WTC11 (cell line): ENCODE measurements around the gene IL13RA1. TPM values are rescaled to one million over a fixed set of nuclear protein-coding genes. Genes with fewer than 3 reads are reported as not detected.

Experiments used
- ATAC-seq: fragments of 200-7000 bp; cut with Tn5 transposase; 2 replicates; pipeline ENCODE4 v1.10.0; 2021; ENCODE audit warnings: mild to moderate bottlenecking, moderate library complexity
- CTCF ChIA-PET: fragments of 300-600 bp; sonication (Branson Sonifier 250); formaldehyde crosslinking; loops from one replicate; lab custom pipeline; 2021; ENCODE audit warnings: antibody characterized with exemption; lab: Charles Lee
- POLR2A ChIA-PET: fragments of 350-600 bp; sonication (Branson Sonifier 250); formaldehyde crosslinking; loops from one replicate; lab custom pipeline; 2021; ENCODE audit warnings: antibody characterized with exemption; lab: Charles Lee
- DNase-seq: peaks from one replicate; pipeline ENCODE4 v3.0.0; 2021; ENCODE audit warnings: low spot score
- H3K27ac Mint-ChIP-seq: 2 replicates; pipeline ENCODE4 v1.8.0; 2021; ENCODE audit warnings: mixed read lengths
- H3K27me3 Mint-ChIP-seq: 2 replicates; pipeline ENCODE4 v1.8.0; 2021; ENCODE audit warnings: low read depth, mild to moderate bottlenecking, moderate library complexity, mixed read lengths
- H3K36me3 Mint-ChIP-seq: 2 replicates; pipeline ENCODE4 v1.8.0; 2021; ENCODE audit warnings: mixed read lengths
- H3K4me1 Mint-ChIP-seq: 2 replicates; pipeline ENCODE4 v1.8.0; 2022; ENCODE audit warnings: mixed read lengths
- H3K4me3 Mint-ChIP-seq: 2 replicates; pipeline ENCODE4 v1.8.0; 2021; ENCODE audit warnings: mild to moderate bottlenecking, moderate library complexity, mixed read lengths
- H3K9me3 Mint-ChIP-seq: 2 replicates; pipeline ENCODE4 v1.8.0; 2021; ENCODE audit warnings: mixed read lengths
- ATF1 ChIP-seq: sonication (generic); formaldehyde crosslinking; IDR thresholded peaks from 2 replicates; pipeline ENCODE4 v1.8.1; 2023; ENCODE audit warnings: mild to moderate bottlenecking, moderate library complexity, missing genetic modification reagents
- CBFB ChIP-seq: sonication (generic); formaldehyde crosslinking; IDR thresholded peaks from 2 replicates; pipeline ENCODE4 v1.8.1; 2022; ENCODE audit warnings: mild to moderate bottlenecking, low read depth, missing genetic modification reagents
- CREM ChIP-seq: sonication (generic); formaldehyde crosslinking; IDR thresholded peaks from 2 replicates; pipeline ENCODE4 v1.8.1; 2022; ENCODE audit warnings: mild to moderate bottlenecking, missing genetic modification reagents, moderate library complexity
- GRHL2 ChIP-seq: fragments of 250-450 bp; sonication (Bioruptor Pico); IDR thresholded peaks from 2 replicates; pipeline ENCODE4 v1.8.0; 2022; ENCODE audit warnings: mild to moderate bottlenecking, moderate library complexity; ENCODE audit not compliant: insufficient replicate concordance, severe bottlenecking
- HMGA2 ChIP-seq: fragments of 250-450 bp; sonication (Bioruptor Pico); IDR thresholded peaks from 2 replicates; pipeline ENCODE4 v1.4.0; 2021; ENCODE audit warnings: mild to moderate bottlenecking, moderate library complexity
- MXD4 ChIP-seq: fragments of 250-450 bp; sonication (Bioruptor Pico); IDR thresholded peaks from 2 replicates; pipeline ENCODE4 v1.8.0; 2021; ENCODE audit warnings: mild to moderate bottlenecking, moderate library complexity, borderline replicate concordance
- NFYB ChIP-seq: sonication (generic); formaldehyde crosslinking; conservative IDR thresholded peaks from 2 replicates; pipeline ENCODE4 v1.8.0; 2022; ENCODE audit warnings: low read depth, missing genetic modification reagents
- TP53 ChIP-seq: sonication (generic); formaldehyde crosslinking; IDR thresholded peaks from 2 replicates; pipeline ENCODE4 v1.8.1; 2023; ENCODE audit warnings: mild to moderate bottlenecking, missing genetic modification reagents
- ZNF232 ChIP-seq: sonication (generic); formaldehyde crosslinking; IDR thresholded peaks from 2 replicates; pipeline ENCODE4 v1.8.0; 2022; ENCODE audit warnings: mild to moderate bottlenecking, missing genetic modification reagents
- ZNF317 ChIP-seq: sonication (generic); formaldehyde crosslinking; IDR thresholded peaks from 2 replicates; pipeline ENCODE4 v1.8.1; 2023; ENCODE audit warnings: low read depth, mild to moderate bottlenecking, moderate library complexity, missing genetic modification reagents, borderline replicate concordance
- total RNA-seq: library from RNA; stranded (reverse); gene quantifications from 3 replicates; pipeline ENCODE4 v1.2.3, GENCODE V29; 2021
- TF ChIP-seq, protein P1 (sequence below): sonication (generic); formaldehyde crosslinking; IDR thresholded peaks from 2 replicates; pipeline ENCODE4 v1.8.0; 2023; ENCODE audit warnings: missing genetic modification reagents, mild to moderate bottlenecking, borderline replicate concordance
- TF ChIP-seq, protein P2 (sequence below): fragments of 250-450 bp; sonication (Bioruptor Pico); IDR thresholded peaks from 2 replicates; pipeline ENCODE4 v2.1.2; 2022; ENCODE audit warnings: mild to moderate bottlenecking, moderate library complexity
- TF ChIP-seq, protein P3 (sequence below): fragments of 250-450 bp; sonication (Bioruptor Pico); conservative IDR thresholded peaks from 2 replicates; pipeline ENCODE4 v1.9.0; 2021; ENCODE audit warnings: mild to moderate bottlenecking
- TF ChIP-seq, protein P4 (sequence below): sonication (generic); formaldehyde crosslinking; IDR thresholded peaks from 2 replicates; pipeline ENCODE4 v1.8.0; 2022; ENCODE audit warnings: mild to moderate bottlenecking, missing genetic modification reagents
- TF ChIP-seq, protein P5 (sequence below): sonication (generic); formaldehyde crosslinking; conservative IDR thresholded peaks from 2 replicates; pipeline ENCODE4 v1.8.1; 2023; ENCODE audit warnings: mild to moderate bottlenecking, low read depth, missing genetic modification reagents, moderate library complexity
- TF ChIP-seq, protein P6 (sequence below): sonication (generic); formaldehyde crosslinking; IDR thresholded peaks from 2 replicates; pipeline ENCODE4 v1.8.1; 2023; ENCODE audit warnings: mild to moderate bottlenecking, missing genetic modification reagents

Gene IL13RA1
- total RNA-seq, 1 experiment from 2014 or later = 11.1 TPM

DNA sequence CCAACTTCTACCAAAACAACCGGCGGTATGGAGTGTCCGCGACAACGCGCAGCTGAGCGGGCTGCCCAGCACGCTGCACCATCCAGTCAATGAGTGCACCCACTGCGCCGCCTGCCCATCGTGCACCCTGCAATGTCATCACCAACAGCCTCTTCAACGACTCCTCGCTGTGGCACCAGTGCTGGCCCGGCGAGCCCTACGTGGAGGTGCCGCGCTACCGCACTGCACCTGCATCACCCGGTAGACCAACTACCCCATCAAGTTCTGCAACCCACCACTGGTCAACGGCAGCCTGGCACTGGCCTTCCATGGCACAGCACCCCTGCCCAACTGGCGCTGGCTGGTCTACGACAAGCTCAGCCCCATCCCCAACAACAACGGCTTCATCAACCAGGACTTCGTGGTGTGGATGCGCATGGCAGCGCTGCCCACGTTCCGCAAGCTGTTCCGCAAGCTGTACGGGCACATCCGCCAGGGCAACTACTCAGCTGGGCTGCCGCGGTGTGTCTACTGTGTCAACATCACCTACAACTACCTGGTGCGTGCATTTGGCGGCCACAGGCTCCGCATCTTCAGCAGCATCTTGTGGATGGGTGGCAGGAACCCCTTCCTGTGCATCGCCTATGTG lies 42.8 kb downstream of the IL13RA1 start:
- Mint-ChIP-seq H3K4me3 (no peak overlapping the region), H3K27me3 (no peaks in the 10 kb centered on the region), H3K36me3 (no peaks in the 10 kb centered on the region), H3K9me3 (no peaks in the 10 kb centered on the region), H3K4me1 (no peaks in the 10 kb centered on the region), H3K27ac (no peak overlapping the region)
- no peak for TF ChIP-seq CBFB (CRISPR knock-in tag)
- TF ChIP-seq, protein P1, sequence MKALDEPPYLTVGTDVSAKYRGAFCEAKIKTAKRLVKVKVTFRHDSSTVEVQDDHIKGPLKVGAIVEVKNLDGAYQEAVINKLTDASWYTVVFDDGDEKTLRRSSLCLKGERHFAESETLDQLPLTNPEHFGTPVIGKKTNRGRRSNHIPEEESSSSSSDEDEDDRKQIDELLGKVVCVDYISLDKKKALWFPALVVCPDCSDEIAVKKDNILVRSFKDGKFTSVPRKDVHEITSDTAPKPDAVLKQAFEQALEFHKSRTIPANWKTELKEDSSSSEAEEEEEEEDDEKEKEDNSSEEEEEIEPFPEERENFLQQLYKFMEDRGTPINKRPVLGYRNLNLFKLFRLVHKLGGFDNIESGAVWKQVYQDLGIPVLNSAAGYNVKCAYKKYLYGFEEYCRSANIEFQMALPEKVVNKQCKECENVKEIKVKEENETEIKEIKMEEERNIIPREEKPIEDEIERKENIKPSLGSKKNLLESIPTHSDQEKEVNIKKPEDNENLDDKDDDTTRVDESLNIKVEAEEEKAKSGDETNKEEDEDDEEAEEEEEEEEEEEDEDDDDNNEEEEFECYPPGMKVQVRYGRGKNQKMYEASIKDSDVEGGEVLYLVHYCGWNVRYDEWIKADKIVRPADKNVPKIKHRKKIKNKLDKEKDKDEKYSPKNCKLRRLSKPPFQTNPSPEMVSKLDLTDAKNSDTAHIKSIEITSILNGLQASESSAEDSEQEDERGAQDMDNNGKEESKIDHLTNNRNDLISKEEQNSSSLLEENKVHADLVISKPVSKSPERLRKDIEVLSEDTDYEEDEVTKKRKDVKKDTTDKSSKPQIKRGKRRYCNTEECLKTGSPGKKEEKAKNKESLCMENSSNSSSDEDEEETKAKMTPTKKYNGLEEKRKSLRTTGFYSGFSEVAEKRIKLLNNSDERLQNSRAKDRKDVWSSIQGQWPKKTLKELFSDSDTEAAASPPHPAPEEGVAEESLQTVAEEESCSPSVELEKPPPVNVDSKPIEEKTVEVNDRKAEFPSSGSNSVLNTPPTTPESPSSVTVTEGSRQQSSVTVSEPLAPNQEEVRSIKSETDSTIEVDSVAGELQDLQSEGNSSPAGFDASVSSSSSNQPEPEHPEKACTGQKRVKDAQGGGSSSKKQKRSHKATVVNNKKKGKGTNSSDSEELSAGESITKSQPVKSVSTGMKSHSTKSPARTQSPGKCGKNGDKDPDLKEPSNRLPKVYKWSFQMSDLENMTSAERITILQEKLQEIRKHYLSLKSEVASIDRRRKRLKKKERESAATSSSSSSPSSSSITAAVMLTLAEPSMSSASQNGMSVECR (CRISPR knock-in tag) = no peak
- TF ChIP-seq MXD4 (CRISPR knock-in tag) = no peak
- TF ChIP-seq CREM = no peak
- TF ChIP-seq, protein P2, sequence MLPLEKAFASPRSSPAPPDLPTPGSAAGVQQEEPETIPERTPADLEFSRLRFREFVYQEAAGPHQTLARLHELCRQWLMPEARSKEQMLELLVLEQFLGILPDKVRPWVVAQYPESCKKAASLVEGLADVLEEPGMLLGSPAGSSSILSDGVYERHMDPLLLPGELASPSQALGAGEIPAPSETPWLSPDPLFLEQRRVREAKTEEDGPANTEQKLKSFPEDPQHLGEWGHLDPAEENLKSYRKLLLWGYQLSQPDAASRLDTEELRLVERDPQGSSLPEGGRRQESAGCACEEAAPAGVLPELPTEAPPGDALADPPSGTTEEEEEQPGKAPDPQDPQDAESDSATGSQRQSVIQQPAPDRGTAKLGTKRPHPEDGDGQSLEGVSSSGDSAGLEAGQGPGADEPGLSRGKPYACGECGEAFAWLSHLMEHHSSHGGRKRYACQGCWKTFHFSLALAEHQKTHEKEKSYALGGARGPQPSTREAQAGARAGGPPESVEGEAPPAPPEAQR = no peak
- TF ChIP-seq GRHL2 (CRISPR knock-in tag) = no peak
- DNase-seq = no peak
- CTCF ChIA-PET = no interaction called here
- no peak for ATAC-seq
- POLR2A ChIA-PET = no interaction called here

DNA sequence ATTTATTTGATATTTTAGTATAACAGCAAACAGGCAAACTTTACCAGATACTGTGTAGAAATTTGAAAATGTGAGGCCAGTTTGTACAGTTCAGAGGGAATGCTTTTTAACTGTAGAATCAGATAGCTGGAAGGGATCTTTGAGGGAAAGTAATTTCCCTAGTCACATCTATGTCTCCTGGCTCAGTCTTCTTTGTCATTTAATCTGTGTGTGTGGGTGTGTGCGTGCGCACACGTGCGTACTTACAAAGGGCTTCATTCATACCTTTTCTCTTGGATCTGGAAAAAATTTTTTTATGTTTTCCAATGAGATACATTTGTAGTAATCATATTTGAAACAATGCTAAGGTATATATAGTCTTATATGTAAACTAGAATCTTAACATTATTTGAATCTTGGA lies 44.6 kb downstream of the IL13RA1 start:
- no peak for TF ChIP-seq ZNF232 (CRISPR knock-in tag)
- TF ChIP-seq, protein P3, sequence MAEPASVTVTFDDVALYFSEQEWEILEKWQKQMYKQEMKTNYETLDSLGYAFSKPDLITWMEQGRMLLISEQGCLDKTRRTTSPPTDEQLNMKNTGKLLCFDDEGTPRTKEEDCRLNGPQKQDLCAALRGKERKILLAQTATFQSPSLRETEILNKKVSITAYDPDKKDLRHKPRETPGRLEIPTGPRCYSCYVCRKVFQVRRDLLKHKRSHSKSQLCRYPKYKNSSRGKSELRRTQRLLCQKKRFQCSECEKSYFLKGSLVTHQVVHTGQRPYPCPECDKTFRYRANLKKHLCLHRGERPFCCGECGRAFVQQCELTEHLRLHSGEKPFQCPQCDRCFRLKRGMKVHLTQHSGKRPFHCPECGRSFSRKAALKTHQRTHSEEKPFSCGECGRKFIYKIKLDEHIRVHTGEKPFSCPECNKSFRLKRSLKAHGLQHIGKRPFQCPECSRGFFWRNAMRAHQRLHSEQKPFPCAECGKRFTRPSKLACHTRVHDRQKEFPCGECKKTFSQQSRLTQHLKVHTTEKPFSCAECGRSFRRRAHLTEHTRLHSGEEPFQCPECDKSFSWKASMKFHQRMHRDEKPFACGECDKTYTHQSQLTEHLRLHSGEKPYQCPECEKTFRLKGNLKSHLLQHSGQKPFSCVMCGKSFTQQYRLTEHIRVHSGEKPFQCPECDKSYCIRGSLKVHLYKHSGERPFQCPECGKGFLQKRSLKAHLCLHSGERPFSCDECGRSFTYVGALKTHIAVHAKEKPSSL = no peak
- no peak for TF ChIP-seq ATF1 (CRISPR knock-in tag)
- TF ChIP-seq NFYB = no peak
- TF ChIP-seq, protein P4, sequence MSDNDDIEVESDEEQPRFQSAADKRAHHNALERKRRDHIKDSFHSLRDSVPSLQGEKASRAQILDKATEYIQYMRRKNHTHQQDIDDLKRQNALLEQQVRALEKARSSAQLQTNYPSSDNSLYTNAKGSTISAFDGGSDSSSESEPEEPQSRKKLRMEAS = no peak
- TF ChIP-seq, protein P5, sequence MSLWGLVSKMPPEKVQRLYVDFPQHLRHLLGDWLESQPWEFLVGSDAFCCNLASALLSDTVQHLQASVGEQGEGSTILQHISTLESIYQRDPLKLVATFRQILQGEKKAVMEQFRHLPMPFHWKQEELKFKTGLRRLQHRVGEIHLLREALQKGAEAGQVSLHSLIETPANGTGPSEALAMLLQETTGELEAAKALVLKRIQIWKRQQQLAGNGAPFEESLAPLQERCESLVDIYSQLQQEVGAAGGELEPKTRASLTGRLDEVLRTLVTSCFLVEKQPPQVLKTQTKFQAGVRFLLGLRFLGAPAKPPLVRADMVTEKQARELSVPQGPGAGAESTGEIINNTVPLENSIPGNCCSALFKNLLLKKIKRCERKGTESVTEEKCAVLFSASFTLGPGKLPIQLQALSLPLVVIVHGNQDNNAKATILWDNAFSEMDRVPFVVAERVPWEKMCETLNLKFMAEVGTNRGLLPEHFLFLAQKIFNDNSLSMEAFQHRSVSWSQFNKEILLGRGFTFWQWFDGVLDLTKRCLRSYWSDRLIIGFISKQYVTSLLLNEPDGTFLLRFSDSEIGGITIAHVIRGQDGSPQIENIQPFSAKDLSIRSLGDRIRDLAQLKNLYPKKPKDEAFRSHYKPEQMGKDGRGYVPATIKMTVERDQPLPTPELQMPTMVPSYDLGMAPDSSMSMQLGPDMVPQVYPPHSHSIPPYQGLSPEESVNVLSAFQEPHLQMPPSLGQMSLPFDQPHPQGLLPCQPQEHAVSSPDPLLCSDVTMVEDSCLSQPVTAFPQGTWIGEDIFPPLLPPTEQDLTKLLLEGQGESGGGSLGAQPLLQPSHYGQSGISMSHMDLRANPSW (CRISPR knock-in tag) = no peak
- TF ChIP-seq GRHL2 (CRISPR knock-in tag) = no peak
- TF ChIP-seq, protein P6, sequence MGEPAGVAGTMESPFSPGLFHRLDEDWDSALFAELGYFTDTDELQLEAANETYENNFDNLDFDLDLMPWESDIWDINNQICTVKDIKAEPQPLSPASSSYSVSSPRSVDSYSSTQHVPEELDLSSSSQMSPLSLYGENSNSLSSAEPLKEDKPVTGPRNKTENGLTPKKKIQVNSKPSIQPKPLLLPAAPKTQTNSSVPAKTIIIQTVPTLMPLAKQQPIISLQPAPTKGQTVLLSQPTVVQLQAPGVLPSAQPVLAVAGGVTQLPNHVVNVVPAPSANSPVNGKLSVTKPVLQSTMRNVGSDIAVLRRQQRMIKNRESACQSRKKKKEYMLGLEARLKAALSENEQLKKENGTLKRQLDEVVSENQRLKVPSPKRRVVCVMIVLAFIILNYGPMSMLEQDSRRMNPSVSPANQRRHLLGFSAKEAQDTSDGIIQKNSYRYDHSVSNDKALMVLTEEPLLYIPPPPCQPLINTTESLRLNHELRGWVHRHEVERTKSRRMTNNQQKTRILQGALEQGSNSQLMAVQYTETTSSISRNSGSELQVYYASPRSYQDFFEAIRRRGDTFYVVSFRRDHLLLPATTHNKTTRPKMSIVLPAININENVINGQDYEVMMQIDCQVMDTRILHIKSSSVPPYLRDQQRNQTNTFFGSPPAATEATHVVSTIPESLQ (CRISPR knock-in tag) = no peak
- TF ChIP-seq TP53 (CRISPR knock-in tag) = no peak
- no peak for TF ChIP-seq HMGA2 (CRISPR knock-in tag)
- TF ChIP-seq ZNF317 = no peak
- no peak for TF ChIP-seq CREM
- TF ChIP-seq MXD4 (CRISPR knock-in tag) = no peak
- DNase-seq (no peak), ATAC-seq (no peak)
- POLR2A ChIA-PET = no interaction called here
- Mint-ChIP-seq H3K36me3 (no peaks in the 10 kb centered on the region), H3K4me3 (no peak overlapping the region), H3K27me3 (no peaks in the 10 kb centered on the region), H3K4me1 (no peaks in the 10 kb centered on the region), H3K27ac (no peak overlapping the region), H3K9me3 (no peaks in the 10 kb centered on the region)
- CTCF ChIA-PET = no interaction called here
